ENCODE results near the gene CARS1. TPM values are rescaled to one million over a fixed set of nuclear protein-coding genes. Genes with fewer than 3 reads are reported as not detected.

The CARS1 gene
- total and polyA plus RNA-seq, 2 experiments from 2014 or later: 72.9 to 95.9 TPM

DNA sequence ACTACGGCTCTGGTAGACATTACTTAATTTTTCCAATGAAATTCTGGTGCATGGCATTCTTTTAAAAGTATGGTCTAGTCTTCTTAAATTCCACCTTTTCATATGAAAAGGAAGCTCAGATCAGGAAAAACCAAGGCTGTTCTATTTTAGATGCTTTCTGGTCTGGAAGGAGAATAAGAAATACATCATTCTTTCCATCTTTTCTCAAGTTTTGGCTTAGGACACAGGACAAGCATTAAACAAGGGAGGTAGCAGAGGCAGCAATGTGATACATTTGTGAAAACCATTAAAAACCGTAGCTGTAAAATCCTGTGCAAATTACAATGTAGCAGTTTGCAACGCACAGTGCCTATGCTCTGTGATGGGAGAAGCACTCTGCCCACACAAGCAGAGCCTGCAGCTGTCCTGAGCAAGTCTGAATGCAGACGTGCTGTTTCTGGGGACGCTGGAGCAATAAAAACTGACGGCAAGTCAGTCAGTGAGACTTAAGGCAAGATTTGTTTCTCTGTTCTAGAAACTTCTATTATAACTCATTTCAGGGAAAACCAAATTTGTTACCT, 88.8 kb downstream of the CARS1 start:
- Mint-ChIP-seq H3K4me1 (peaks cover under 1% of the 10 kb centered on the region; the same call in 1 of the 3 replicates), H3K9me3 (no peaks in the 10 kb centered on the region), H3K27me3 (ENCODE audit: insufficient read depth, low read depth, poor library complexity) (peaks cover 2% of the 10 kb centered on the region), H3K4me3 (no peak overlapping the region), H3K36me3 (ENCODE audit: low read depth) (peaks cover 97% of the 10 kb centered on the region), H3K27ac (no peak overlapping the region)
- Histone ChIP-seq H2AFZ (no peak overlapping the region), H3F3A (replicated peaks; ENCODE audit: low read depth) (0 out of 2 replicates have a peak, but pooled peaks cover 8% of the 10 kb centered on the region), H3K4me3 (no peak overlapping the region), H3K9me2 (ENCODE audit: insufficient read depth) (no peaks in the 10 kb centered on the region), H3K4me2 (no peak overlapping the region), H3K36me3 (ENCODE audit: insufficient read depth) (peaks cover 74% of the 10 kb centered on the region), H3K79me2 (replicated peaks; ENCODE audit: insufficient read depth) (peaks cover 84% of the 10 kb centered on the region), H3K4me1 (ENCODE audit: insufficient read depth) (no peaks in the 10 kb centered on the region), H4K20me1 (replicated peaks; ENCODE audit: insufficient read depth) (peaks cover 64% of the 10 kb centered on the region), H3K27ac (ENCODE audit: low read depth) (no peak overlapping the region), H3K27me3 (ENCODE audit: insufficient read depth) (no peaks in the 10 kb centered on the region)
- TF ChIP-seq ZNF331 (CRISPR knock-in tag; IDR thresholded peaks at IDR 0.05; ENCODE audit: low read depth): no peak
- TF ChIP-seq, protein P1, sequence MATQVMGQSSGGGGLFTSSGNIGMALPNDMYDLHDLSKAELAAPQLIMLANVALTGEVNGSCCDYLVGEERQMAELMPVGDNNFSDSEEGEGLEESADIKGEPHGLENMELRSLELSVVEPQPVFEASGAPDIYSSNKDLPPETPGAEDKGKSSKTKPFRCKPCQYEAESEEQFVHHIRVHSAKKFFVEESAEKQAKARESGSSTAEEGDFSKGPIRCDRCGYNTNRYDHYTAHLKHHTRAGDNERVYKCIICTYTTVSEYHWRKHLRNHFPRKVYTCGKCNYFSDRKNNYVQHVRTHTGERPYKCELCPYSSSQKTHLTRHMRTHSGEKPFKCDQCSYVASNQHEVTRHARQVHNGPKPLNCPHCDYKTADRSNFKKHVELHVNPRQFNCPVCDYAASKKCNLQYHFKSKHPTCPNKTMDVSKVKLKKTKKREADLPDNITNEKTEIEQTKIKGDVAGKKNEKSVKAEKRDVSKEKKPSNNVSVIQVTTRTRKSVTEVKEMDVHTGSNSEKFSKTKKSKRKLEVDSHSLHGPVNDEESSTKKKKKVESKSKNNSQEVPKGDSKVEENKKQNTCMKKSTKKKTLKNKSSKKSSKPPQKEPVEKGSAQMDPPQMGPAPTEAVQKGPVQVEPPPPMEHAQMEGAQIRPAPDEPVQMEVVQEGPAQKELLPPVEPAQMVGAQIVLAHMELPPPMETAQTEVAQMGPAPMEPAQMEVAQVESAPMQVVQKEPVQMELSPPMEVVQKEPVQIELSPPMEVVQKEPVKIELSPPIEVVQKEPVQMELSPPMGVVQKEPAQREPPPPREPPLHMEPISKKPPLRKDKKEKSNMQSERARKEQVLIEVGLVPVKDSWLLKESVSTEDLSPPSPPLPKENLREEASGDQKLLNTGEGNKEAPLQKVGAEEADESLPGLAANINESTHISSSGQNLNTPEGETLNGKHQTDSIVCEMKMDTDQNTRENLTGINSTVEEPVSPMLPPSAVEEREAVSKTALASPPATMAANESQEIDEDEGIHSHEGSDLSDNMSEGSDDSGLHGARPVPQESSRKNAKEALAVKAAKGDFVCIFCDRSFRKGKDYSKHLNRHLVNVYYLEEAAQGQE (IDR thresholded peaks at IDR 0.05; ENCODE audit: unreplicated experiment): no peak
- TF ChIP-seq CREB1 (CRISPR knock-in tag; IDR thresholded peaks at IDR 0.05; ENCODE audit: low read depth): no peak
- no peak for TF ChIP-seq EZH2 (IDR thresholded peaks at IDR 0.05; ENCODE audit: low read depth, unreplicated experiment)
- TF ChIP-seq EZH2phosphoT487 (IDR thresholded peaks at IDR 0.05; ENCODE audit: unreplicated experiment): no peak
- TF ChIP-seq NANOG (IDR thresholded peaks at IDR 0.05; ENCODE audit: borderline replicate concordance): no peak
- TF ChIP-seq STAT1 (IDR thresholded peaks at IDR 0.05; ENCODE audit: unreplicated experiment): no peak
- TF ChIP-seq, protein P2, sequence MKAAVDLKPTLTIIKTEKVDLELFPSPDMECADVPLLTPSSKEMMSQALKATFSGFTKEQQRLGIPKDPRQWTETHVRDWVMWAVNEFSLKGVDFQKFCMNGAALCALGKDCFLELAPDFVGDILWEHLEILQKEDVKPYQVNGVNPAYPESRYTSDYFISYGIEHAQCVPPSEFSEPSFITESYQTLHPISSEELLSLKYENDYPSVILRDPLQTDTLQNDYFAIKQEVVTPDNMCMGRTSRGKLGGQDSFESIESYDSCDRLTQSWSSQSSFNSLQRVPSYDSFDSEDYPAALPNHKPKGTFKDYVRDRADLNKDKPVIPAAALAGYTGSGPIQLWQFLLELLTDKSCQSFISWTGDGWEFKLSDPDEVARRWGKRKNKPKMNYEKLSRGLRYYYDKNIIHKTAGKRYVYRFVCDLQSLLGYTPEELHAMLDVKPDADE (IDR thresholded peaks at IDR 0.05): no peak
- TF ChIP-seq JUNB (IDR thresholded peaks at IDR 0.05; ENCODE audit: unreplicated experiment): no peak
- TF ChIP-seq, protein P3, sequence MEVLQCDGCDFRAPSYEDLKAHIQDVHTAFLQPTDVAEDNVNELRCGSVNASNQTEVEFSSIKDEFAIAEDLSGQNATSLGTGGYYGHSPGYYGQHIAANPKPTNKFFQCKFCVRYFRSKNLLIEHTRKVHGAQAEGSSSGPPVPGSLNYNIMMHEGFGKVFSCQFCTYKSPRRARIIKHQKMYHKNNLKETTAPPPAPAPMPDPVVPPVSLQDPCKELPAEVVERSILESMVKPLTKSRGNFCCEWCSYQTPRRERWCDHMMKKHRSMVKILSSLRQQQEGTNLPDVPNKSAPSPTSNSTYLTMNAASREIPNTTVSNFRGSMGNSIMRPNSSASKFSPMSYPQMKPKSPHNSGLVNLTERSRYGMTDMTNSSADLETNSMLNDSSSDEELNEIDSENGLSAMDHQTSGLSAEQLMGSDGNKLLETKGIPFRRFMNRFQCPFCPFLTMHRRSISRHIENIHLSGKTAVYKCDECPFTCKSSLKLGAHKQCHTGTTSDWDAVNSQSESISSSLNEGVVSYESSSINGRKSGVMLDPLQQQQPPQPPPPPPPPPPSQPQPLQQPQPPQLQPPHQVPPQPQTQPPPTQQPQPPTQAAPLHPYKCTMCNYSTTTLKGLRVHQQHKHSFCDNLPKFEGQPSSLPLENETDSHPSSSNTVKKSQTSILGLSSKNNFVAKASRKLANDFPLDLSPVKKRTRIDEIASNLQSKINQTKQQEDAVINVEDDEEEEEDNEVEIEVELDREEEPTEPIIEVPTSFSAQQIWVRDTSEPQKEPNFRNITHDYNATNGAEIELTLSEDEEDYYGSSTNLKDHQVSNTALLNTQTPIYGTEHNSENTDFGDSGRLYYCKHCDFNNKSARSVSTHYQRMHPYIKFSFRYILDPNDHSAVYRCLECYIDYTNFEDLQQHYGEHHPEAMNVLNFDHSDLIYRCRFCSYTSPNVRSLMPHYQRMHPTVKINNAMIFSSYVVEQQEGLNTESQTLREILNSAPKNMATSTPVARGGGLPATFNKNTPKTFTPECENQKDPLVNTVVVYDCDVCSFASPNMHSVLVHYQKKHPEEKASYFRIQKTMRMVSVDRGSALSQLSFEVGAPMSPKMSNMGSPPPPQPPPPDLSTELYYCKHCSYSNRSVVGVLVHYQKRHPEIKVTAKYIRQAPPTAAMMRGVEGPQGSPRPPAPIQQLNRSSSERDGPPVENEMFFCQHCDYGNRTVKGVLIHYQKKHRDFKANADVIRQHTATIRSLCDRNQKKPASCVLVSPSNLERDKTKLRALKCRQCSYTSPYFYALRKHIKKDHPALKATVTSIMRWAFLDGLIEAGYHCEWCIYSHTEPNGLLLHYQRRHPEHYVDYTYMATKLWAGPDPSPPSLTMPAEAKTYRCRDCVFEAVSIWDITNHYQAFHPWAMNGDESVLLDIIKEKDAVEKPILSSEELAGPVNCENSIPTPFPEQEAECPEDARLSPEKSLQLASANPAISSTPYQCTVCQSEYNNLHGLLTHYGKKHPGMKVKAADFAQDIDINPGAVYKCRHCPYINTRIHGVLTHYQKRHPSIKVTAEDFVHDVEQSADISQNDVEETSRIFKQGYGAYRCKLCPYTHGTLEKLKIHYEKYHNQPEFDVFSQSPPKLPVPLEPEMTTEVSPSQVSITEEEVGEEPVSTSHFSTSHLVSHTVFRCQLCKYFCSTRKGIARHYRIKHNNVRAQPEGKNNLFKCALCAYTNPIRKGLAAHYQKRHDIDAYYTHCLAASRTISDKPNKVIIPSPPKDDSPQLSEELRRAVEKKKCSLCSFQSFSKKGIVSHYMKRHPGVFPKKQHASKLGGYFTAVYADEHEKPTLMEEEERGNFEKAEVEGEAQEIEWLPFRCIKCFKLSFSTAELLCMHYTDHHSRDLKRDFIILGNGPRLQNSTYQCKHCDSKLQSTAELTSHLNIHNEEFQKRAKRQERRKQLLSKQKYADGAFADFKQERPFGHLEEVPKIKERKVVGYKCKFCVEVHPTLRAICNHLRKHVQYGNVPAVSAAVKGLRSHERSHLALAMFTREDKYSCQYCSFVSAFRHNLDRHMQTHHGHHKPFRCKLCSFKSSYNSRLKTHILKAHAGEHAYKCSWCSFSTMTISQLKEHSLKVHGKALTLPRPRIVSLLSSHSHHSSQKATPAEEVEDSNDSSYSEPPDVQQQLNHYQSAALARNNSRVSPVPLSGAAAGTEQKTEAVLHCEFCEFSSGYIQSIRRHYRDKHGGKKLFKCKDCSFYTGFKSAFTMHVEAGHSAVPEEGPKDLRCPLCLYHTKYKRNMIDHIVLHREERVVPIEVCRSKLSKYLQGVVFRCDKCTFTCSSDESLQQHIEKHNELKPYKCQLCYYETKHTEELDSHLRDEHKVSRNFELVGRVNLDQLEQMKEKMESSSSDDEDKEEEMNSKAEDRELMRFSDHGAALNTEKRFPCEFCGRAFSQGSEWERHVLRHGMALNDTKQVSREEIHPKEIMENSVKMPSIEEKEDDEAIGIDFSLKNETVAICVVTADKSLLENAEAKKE (CRISPR knock-in tag; IDR thresholded peaks at IDR 0.05): no peak
- no peak for TF ChIP-seq POLR2AphosphoS5 (IDR thresholded peaks at IDR 0.05; ENCODE audit: low read depth)
- TF ChIP-seq ZNF114 (CRISPR knock-in tag; IDR thresholded peaks at IDR 0.05): no peak
- TF ChIP-seq, protein P4, sequence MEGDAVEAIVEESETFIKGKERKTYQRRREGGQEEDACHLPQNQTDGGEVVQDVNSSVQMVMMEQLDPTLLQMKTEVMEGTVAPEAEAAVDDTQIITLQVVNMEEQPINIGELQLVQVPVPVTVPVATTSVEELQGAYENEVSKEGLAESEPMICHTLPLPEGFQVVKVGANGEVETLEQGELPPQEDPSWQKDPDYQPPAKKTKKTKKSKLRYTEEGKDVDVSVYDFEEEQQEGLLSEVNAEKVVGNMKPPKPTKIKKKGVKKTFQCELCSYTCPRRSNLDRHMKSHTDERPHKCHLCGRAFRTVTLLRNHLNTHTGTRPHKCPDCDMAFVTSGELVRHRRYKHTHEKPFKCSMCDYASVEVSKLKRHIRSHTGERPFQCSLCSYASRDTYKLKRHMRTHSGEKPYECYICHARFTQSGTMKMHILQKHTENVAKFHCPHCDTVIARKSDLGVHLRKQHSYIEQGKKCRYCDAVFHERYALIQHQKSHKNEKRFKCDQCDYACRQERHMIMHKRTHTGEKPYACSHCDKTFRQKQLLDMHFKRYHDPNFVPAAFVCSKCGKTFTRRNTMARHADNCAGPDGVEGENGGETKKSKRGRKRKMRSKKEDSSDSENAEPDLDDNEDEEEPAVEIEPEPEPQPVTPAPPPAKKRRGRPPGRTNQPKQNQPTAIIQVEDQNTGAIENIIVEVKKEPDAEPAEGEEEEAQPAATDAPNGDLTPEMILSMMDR (conservative IDR thresholded peaks at IDR 0.05; ENCODE audit: low read depth in 2 of 2): no peak
- DNase-seq (ENCODE audit: low spot score): no peak
- ATAC-seq: no peak

All from GM23338 (cell line).